Adipose tissue (tissue), 3 donors: ENCODE measurements around the gene TUBAL3. TPM values are rescaled to one million over a fixed set of nuclear protein-coding genes. Genes with fewer than 3 reads are reported as not detected.

Source experiments
- H3K27ac ChIP-seq: one replicate; pipeline ENCODE4 v1.5.1; 2013; ENCODE audit warnings: low read depth, low read length
- WGBS, 3 donors: extraction: QIAGEN DNeasy Blood & Tissue Kit; methylation state at CpG; one replicate each; pipeline ENCODE4 v1.1.7; 2013; 5-methylcytosine and 5-hydroxymethylcytosine counted together
- polyA plus RNA-seq, 3 donors: library from polyadenylated mRNA; stranded (reverse); fragments of 200-250 nt; gene quantifications; one replicate each; pipeline ENCODE4 v1.2.3, GENCODE V29; 2013
- donor health status: healthy with polysubstance abuse.
- donor health status: Bipolar disorder and iron deficiency.
- donor health status: healthy.

The TUBAL3 gene
- under 1 TPM; 0.04 to 0.22 (median 0.07) TPM for polyA plus RNA-seq

DNA sequence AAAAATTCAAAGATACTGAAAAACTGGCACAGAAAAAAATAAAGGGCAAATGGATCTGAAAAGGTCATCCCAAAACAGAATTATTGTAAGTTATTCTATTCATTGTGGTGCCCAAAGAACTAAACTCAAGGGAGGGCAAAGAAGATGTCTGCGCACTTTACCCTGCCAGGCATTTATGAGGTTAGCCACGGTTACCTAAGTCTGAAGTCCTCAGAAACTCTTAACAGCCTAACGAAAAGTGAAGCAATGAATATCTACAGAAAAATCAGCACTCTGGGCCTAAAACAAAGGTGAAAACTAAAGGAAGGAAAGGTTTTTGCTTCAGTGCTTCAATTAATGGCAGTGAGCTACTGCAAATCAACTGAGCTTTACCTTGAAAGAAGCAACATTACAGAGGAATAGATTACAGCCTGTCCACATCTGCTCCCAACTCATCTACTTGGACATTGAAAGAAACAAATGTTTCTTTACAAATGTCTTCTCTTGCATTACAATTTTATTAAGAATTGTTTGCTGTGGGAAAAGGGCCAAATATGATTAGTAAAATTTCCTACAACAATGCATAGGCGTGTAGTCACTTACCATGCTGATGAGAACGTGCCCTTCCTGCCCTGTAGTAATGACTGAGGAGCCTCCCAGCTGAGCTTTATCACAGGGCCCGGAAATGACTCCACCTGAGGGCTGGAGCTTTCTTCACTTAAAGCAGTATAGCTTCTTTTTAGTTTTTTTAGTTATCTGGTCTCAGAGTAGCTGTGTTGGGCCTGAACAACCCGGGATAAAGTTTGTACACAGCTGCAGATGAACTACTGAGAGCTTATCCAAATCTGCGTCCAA lies at the start of gene TUBAL3:
TSS of gene TUBAL3 (minus strand) at position 621 of the 834 bp plus-strand sequence. CDS start at position 585, 36 bp downstream.
- WGBS, 3 donors = 61 to 78% (median 67%) methylated on average over 8 of the region's 8 CpGs
- no peak within 1 kb of the TSS for H3K27ac ChIP-seq

DNA sequence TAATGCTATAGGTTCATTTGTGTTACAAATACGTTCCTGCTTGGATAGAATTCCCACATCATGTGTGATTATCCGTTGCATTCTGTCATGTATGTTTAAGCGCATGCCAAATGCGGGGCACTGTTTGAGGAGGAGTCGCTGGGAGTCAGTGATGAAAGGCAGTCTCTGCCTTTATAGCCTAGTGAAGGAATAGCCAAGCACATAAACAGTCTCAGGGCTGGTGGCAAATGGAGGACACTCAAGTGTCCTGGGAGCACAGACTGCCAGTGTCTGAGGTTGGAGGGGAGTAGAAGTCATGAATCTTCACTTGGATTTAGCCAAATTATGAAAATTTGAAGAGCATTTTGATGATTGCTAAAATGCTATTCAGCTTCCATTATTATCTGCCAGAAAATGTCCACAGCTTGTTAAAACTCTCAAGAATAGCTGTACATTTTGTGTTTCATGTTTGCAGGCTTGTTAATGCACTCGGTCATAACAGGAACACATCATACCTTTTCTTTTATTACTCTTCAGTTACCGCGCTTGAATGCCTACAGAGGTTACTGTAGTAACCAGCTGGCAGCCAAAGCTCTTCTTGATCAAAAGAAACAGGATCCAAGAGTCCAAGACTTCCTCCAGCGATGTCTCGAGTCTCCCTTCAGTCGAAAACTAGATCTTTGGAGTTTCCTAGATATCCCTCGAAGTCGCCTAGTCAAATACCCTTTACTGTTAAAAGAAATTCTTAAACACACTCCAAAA lies 49.3 kb upstream of the TUBAL3 start:
- WGBS, 3 donors = 90 to 92% (median 90%) methylated on average over 13 of the region's 13 CpGs
- no peak overlapping the region for H3K27ac ChIP-seq

DNA sequence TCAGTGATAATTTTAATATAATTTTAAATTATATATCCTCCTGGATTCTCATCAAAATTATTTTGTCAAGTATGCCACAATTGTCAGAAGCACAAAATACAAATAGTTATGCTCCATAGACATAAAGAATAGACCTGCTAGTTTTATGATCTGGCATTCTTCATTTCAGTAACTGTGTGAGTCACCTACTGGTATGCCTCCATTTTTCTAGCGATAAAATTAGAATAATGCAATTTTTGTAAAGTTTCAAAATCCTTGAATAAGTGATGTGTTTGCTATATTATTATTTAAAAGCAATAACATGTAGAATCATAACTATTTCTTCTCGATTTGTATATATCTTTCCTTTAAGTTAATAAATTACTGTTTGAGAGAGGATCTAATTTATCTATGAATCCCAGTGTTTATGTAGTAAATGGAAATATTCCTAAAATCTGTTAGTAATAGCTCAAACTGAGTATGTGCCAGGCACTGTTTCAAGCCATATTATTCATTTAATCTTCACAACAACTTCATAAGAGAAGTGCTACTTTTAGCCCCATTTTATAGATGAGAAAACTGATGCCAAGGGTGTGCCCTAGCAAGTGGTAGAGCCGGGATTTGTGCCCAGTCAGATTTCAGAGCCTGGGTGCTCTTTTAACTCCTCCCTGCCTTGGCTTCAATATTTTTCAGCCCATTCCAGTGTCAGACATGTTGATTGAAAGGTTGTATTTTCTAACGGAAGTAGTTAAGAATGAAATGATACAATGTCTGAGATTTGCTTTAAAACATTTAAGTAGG lies 46.2 kb upstream of the TUBAL3 start:
- no peak overlapping the region for H3K27ac ChIP-seq
- 57 to 79% (median 76%) methylated on average over 4 of the region's 4 CpGs for WGBS, 3 donors

DNA sequence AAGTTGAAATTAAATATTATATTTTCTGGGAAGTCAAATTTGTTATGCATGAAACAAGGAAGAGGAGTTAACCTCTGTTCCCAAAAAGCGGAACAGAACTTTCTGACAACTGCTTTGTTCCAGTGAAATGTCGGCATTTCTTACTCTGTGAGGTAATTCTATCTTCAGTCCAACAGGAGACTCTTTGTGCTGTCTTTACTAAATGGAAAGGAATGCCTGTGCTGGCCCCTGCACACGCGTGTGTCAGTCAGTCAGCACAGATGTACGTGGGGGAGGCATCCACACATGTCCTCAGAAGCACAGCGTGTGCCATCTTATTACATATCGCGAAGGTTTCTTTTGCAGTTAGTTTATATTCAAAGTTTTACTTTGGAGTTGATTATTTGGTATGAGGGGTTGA lies 45.2 kb upstream of the TUBAL3 start:
- WGBS, 3 donors = 27 to 42% (median 33%) methylated on average over 8 of the region's 8 CpGs
- H3K27ac ChIP-seq = no peak overlapping the region

DNA sequence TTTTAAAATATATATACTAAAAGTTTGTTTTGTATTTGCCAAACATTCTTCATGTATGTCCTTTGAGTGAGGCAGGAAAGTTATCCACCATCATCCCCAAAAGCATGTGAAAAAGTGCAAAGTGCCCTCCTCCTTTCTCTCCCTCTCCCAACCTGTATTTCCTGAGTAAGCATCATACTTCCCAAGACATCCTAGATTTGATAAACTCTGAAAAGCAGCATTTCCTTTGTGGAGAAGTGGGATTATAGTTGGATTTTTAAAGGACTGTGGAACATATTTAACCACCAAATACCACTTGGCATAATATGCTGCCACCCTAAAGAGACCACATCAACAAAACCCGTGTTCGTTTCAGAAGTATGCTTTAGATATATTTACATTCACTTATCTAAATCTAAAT lies 44.6 kb upstream of the TUBAL3 start:
- H3K27ac ChIP-seq = no peak overlapping the region
- 15 to 52% (median 43%) methylated on average over 2 of the region's 2 CpGs for WGBS, 3 donors

DNA sequence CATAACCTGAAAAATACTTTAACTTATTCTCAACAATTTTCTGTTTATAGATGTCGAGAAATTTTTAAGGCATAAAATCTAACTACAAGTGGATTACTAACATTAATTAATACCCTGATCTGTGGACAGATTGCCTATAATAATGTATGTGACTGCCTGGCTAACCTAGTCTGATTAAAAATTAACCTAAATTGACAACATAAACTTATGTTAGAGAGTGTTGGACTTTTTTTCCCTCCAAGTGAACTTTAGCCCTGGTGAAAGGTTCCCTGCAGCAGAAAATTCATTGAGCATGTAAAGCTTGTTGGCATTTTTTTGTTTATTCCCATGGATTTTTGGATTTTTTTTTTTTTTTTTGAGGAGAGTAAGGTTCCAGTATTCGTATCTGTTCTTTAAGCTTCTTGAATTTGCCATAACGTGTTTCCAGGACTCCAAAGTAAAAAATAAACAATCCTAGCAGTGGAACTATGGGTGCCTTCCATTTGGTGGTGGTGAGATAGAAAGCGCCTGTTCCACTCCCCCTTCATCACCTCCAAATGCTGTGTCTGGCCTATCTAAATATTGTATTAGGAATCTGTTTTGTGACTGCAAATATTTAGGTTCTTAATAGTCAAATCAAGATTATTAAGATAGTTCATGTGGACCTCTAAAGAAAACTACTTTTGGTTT lies 43.8 kb upstream of the TUBAL3 start:
- no peak overlapping the region for H3K27ac ChIP-seq
- 24 to 60% (median 50%) methylated on average over 4 of the region's 4 CpGs for WGBS, 3 donors

DNA sequence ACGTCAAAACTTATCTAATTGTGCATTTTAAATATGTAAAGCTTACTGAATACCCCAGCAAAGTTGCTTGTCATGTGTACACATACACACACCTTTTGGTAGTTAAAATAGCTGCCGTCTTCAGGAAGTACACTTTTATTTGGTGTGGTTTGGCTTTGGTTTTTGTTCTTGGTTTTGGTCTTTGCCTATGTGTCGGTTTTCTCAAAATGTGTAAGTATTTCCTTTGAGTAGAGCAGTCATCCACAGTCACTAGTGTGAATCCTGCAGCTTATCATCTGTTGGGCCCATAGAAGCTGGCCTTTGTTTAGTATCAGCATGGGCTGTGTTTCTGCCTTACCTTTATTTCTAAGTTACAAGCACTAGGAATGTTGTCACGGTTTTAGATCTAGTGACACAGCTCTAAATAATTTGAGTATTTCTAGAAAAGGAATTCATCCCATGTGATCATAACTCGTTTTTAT lies 43.0 kb upstream of the TUBAL3 start:
- WGBS, 3 donors = 8 to 20% (median 16%) methylated on average over 5 of the region's 5 CpGs
- H3K27ac ChIP-seq = no peak overlapping the region

DNA sequence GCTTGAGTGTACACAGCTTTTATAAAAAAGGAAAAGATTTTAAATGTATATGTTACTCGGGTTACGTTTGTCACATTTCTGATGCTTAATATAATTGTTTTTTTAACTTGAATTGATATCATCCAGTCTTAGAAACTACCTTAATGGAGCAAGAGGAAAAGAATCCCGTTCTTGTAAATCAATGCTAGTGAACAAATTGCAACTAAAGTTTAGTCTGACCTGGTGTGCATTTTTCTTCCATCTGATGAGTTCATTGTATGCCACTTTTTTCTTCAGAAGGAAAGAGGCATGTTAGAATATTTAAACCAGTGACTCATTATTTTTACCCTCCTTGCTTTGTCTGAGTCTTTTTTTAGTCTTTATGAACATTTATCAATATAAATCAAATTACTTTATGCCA lies 42.4 kb upstream of the TUBAL3 start:
- no peak overlapping the region for H3K27ac ChIP-seq

DNA sequence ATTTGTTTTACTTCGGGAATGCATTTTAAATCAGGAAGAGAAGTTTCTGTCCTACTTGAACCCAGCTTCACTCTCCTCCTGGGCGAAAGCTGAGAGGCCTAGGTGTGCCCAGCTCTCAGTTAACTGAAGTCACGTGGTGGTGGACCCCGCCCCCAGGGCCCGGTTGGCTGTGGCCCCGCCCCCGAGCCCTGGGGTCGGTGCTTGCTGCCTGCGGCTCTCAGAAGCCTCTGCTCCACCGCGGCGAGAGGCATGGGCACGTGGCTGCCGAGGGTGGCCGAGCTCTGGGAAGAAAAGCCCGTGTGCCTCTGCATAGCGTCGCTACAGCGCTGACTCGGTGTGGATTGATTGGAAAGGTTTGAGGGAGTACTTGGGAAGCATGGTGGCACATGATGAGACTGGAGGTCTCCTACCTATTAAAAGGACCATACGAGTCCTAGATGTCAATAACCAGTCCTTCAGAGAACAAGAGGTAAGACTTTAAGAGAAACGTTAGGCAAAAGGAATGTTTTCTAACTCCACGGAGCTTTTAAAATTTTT lies 41.8 kb upstream of the TUBAL3 start:
- 2 to 6% (median 5%) methylated on average over 23 of the region's 23 CpGs for WGBS, 3 donors

More for the DNA sequence above, 42.4 kb upstream of the TUBAL3 start:
- 7 to 21% (median 20%) methylated on average over 3 of the region's 3 CpGs for WGBS, 3 donors

DNA sequence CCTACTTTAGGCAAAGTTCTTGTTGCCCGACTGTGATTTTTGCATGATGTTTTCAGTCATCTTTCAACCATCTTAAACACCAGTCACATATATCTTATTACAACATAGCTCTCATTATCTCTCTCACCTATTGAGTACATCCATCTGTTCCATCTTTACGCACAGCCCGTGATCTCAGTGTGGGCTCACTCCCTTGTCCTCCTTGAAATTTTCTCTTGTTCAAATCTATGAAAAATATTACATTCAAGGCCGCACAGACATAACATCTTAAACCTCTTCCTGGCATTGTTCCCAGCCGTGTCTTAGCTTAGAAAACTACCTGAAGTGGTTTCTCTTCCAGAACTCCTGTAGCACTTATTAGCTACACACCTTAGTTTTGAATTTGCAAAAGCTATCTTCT lies 40.4 kb upstream of the TUBAL3 start:
- H3K27ac ChIP-seq = no peak overlapping the region
- WGBS, 3 donors = 81 to 93% (median 92%) methylated on average over 5 of the region's 5 CpGs

More for the DNA sequence above, 41.8 kb upstream of the TUBAL3 start:
- H3K27ac ChIP-seq = no peak overlapping the region

DNA sequence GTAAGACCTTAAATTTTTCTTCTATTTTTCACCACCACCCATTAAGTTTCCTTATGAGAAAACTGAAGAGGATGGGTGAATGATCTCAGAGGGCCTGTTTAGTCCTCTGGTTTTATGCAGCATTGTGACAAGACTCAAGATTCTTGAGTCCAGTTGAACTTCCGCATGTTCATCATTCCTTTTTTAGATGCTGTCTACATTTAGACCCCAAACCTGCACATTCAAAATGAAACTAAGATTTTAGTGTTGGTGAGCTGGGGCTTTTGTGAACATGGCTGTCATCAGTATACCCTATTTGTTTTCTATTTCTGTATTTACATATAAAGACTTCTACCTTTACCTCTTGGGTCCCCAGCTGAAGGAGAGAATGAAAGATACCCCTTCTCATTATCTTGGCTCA lies 38.8 kb upstream of the TUBAL3 start:
- 90 to 97% (median 96%) methylated on average over 1 of the region's 1 CpG for WGBS, 3 donors
- H3K27ac ChIP-seq = no peak overlapping the region

DNA sequence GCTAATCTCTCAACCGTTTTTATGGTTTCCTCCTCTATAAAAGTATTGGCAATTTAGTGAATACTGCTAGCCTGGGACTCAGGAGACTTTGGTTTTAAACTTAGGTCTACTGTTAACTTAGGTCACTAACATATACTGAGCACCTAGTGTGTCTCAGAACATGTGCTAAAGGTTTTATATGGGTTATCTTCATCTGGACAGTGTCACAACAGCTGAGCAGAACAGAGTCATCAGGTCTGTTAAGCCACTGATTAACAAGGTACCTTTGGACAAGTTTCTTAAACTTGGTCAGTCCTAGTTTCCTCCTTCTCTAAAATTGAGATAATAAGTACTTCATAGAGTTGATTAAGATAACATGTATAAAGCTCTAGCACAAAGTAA lies 38.4 kb upstream of the TUBAL3 start:
- 85 to 90% (median 88%) methylated on average over 1 of the region's 1 CpG for WGBS, 3 donors
- no peak overlapping the region for H3K27ac ChIP-seq

DNA sequence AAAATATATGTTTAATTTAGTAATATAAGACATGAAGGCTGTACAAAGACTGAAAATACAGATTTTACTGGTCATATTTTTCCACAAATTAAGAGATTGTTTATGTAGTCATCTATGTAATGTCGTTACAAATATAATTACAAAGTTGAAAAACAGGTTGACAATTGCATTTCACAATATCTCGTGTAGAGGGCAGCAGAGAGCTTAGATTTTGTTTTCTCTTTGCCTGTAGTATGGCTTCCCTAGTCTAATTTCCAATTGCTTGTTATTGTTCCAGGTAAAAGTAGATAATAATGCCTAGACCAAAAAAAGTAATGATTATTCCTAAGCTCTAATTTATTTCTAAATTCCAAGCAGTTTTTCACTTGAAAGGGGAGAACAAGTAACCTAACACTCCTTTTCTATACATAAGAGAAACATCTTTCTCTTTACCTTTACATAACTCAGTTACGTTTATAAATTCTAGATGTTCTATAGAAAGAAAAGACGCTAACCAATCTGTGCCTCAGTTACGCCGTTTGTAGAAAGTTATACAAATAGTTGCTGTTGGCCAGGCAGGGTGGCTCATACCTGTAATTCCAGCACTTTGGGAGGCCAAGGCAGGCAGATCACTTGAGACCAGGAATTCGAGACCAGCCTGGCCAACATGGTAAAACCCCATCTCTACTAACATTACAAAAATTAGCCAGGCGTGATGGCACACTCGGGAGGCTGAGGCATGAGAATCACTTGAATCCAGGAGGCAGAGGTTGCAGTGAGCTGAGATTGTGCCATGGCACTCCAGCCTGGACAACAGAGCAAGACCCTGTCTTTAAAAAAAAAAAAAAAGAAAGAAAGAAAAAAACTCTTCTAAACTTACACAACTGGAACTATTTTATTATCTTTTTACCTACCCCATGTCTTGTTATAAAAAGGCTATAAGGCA lies 37.7 kb upstream of the TUBAL3 start:
- 58 to 69% (median 66%) methylated on average over 9 of the region's 9 CpGs for WGBS, 3 donors
- H3K27ac ChIP-seq = no peak overlapping the region

DNA sequence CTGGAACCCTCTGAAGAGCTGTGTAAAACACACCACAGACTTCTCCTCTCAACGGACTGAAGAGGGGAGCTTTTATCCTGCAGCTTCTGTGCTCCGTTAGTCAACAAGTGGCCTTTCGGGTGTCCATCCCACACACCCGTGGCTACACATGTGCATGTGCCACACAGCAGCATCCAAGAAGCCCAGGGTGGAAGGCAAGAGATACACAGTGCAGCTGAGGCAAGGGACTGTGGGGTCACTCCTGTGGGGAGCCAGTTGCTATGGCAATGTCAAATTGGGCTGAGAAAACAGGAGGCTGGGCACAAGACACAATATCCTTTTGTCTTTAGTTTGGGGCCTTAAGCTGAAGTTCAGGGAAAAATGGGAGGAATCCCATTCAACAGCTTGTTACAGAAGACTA lies 36.5 kb upstream of the TUBAL3 start:
- H3K27ac ChIP-seq = no peak overlapping the region
- 86 to 92% (median 89%) methylated on average over 4 of the region's 4 CpGs for WGBS, 3 donors

DNA sequence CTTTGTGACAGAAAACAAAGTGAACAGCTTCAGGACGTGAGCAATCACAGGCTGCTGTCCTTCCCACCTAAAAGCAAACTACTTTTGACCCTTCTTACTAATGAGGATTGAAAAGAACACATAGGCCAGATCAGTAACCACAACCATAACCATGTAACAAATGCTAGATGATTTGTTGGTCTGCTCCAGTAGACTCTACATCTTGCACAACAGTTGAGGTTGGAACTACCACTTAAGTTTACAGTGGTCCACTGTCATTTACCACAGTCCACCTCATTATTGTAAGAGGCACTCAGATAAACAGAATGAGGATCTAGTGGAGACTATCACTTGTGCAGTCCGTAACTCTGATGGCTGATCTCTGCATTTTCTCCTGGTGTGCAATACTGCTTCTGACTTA lies 35.6 kb upstream of the TUBAL3 start:
- H3K27ac ChIP-seq = no peak overlapping the region
- 92 to 96% (median 93%) methylated on average over 2 of the region's 2 CpGs for WGBS, 3 donors

DNA sequence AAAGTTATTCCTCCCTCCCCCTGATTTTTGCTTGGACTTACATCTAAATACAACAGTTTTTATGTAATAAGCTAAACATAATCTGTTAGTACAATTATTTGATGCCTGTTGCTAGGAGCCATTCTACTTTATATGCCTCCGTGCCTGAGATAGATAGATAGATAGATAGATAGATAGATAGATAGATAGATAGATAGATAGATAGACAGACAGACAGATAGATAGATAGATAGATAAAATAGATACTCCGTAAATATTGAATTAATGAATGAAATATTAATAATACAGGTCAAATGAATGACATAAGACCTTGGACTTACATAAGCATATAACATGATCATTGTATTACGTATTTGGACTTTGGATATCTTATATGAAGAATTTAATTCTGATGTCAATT lies 30.7 kb upstream of the TUBAL3 start:
- WGBS, 3 donors = 81 to 97% (median 96%) methylated on average over 3 of the region's 3 CpGs
- no peak overlapping the region for H3K27ac ChIP-seq
